WTC11 (cell line): ENCODE results near the gene NATD1. TPM values are rescaled to one million over a fixed set of nuclear protein-coding genes. Genes with fewer than 3 reads are reported as not detected.

Experiments used
- ATAC-seq: fragments of 200-7000 bp; cut with Tn5 transposase; 2 replicates; pipeline ENCODE4 v1.10.0; 2021; ENCODE audit warnings: mild to moderate bottlenecking, moderate library complexity
- CTCF ChIA-PET: fragments of 300-600 bp; sonication (Branson Sonifier 250); formaldehyde crosslinking; loops from one replicate; lab custom pipeline; 2021; ENCODE audit warnings: antibody characterized with exemption; lab: Charles Lee
- POLR2A ChIA-PET: fragments of 350-600 bp; sonication (Branson Sonifier 250); formaldehyde crosslinking; loops from one replicate; lab custom pipeline; 2021; ENCODE audit warnings: antibody characterized with exemption; lab: Charles Lee
- DNase-seq: peaks from one replicate; pipeline ENCODE4 v3.0.0; 2021; ENCODE audit warnings: low spot score
- H3K27ac Mint-ChIP-seq: 2 replicates; pipeline ENCODE4 v1.8.0; 2021; ENCODE audit warnings: mixed read lengths
- H3K27me3 Mint-ChIP-seq: 2 replicates; pipeline ENCODE4 v1.8.0; 2021; ENCODE audit warnings: low read depth, mild to moderate bottlenecking, moderate library complexity, mixed read lengths
- H3K36me3 Mint-ChIP-seq: 2 replicates; pipeline ENCODE4 v1.8.0; 2021; ENCODE audit warnings: mixed read lengths
- H3K4me1 Mint-ChIP-seq: 2 replicates; pipeline ENCODE4 v1.8.0; 2022; ENCODE audit warnings: mixed read lengths
- H3K4me3 Mint-ChIP-seq: 2 replicates; pipeline ENCODE4 v1.8.0; 2021; ENCODE audit warnings: mild to moderate bottlenecking, moderate library complexity, mixed read lengths
- H3K9me3 Mint-ChIP-seq: 2 replicates; pipeline ENCODE4 v1.8.0; 2021; ENCODE audit warnings: mixed read lengths
- AFF4 ChIP-seq: sonication (generic); formaldehyde crosslinking; IDR thresholded peaks from 2 replicates; pipeline ENCODE4 v1.8.1; 2023; ENCODE audit warnings: mild to moderate bottlenecking, missing genetic modification reagents, borderline replicate concordance
- ATF1 ChIP-seq: sonication (generic); formaldehyde crosslinking; IDR thresholded peaks from 2 replicates; pipeline ENCODE4 v1.8.1; 2023; ENCODE audit warnings: mild to moderate bottlenecking, moderate library complexity, missing genetic modification reagents
- FOXP1 ChIP-seq: sonication (generic); formaldehyde crosslinking; IDR thresholded peaks from 2 replicates; pipeline ENCODE4 v1.8.0; 2022; ENCODE audit warnings: missing genetic modification reagents, mild to moderate bottlenecking, moderate library complexity, borderline replicate concordance
- JAZF1 ChIP-seq: fragments of 250-450 bp; sonication (Bioruptor Pico); IDR thresholded peaks from 2 replicates; pipeline ENCODE4 v1.9.0; 2021; ENCODE audit warnings: moderate library complexity, mild to moderate bottlenecking, inconsistent platforms
- MAX ChIP-seq: sonication (generic); formaldehyde crosslinking; IDR thresholded peaks from 2 replicates; pipeline ENCODE4 v1.8.0; 2022; ENCODE audit warnings: mild to moderate bottlenecking, missing genetic modification reagents
- PRDM15 ChIP-seq: sonication (generic); formaldehyde crosslinking; IDR thresholded peaks from 2 replicates; pipeline ENCODE4 v1.8.0; 2022; ENCODE audit warnings: missing genetic modification reagents
- PRRX2 ChIP-seq: fragments of 250-450 bp; sonication (Bioruptor Pico); IDR thresholded peaks from 2 replicates; pipeline ENCODE4 v1.8.0; 2021; ENCODE audit warnings: mild to moderate bottlenecking
- SOX15 ChIP-seq: fragments of 250-450 bp; sonication (Bioruptor Pico); IDR thresholded peaks from 2 replicates; pipeline ENCODE4 v1.9.0; 2021; ENCODE audit warnings: mild to moderate bottlenecking
- SP1 ChIP-seq: sonication (generic); formaldehyde crosslinking; conservative IDR thresholded peaks from 2 replicates; pipeline ENCODE4 v1.8.1; 2022; ENCODE audit warnings: missing genetic modification reagents
- ZBTB43 ChIP-seq: sonication (generic); formaldehyde crosslinking; IDR thresholded peaks from 2 replicates; pipeline ENCODE4 v1.8.1; 2023; ENCODE audit warnings: mild to moderate bottlenecking, missing genetic modification reagents
- ZNF138 ChIP-seq: sonication (generic); formaldehyde crosslinking; conservative IDR thresholded peaks from 2 replicates; pipeline ENCODE4 v1.8.1; 2022; ENCODE audit warnings: mild to moderate bottlenecking, moderate library complexity, missing genetic modification reagents
- ZNF396 ChIP-seq: fragments of 250-450 bp; sonication (Bioruptor Pico); IDR thresholded peaks from 2 replicates; pipeline ENCODE4 v1.8.0; 2021; ENCODE audit warnings: mild to moderate bottlenecking, moderate library complexity, borderline replicate concordance
- ZNF416 ChIP-seq: fragments of 250-450 bp; sonication (Bioruptor Pico); IDR thresholded peaks from 2 replicates; pipeline ENCODE4 v1.9.0; 2021; ENCODE audit warnings: mild to moderate bottlenecking, inconsistent platforms
- total RNA-seq: library from RNA; stranded (reverse); gene quantifications from 3 replicates; pipeline ENCODE4 v1.2.3, GENCODE V29; 2021

The NATD1 gene
- total RNA-seq, 1 experiment from 2014 or later = 10.1 TPM

- TF ChIP-seq MAX (CRISPR knock-in tag) (no peak), ZNF138 (CRISPR knock-in tag) (no peak), PRRX2 (CRISPR knock-in tag) (no peak), ZNF416 (no peak), SOX15 (no peak), FOXP1 (CRISPR knock-in tag) (no peak), PRDM15 (no peak), AFF4 (CRISPR knock-in tag) (no peak), JAZF1 (CRISPR knock-in tag) (no peak), ATF1 (CRISPR knock-in tag) (no peak), ZBTB43 (no peak), ZNF396 (CRISPR knock-in tag) (no peak), SP1 (CRISPR knock-in tag) (no peak)
- H3K4me3 Mint-ChIP-seq = no peak overlapping the region
- POLR2A ChIA-PET = no interaction called here
- no peaks in the 10 kb centered on the region for H3K27me3 Mint-ChIP-seq
- peaks cover 19% of the 10 kb centered on the region for H3K4me1 Mint-ChIP-seq
- DNase-seq (no peak), ATAC-seq (no peak)
- H3K27ac Mint-ChIP-seq = no peak overlapping the region
- H3K36me3 Mint-ChIP-seq = peaks cover 8% of the 10 kb centered on the region
- CTCF ChIA-PET = interaction anchor here (1.0 kb wide), 1 partner anchor 50 kb away, joined by 4 read pairs; no protein-coding TSS in a partner anchor
- H3K9me3 Mint-ChIP-seq = no peaks in the 10 kb centered on the region
Measured at GRCh38 chr17:21189361-21189760, 63.8 kb downstream of the NATD1 start.

Other genes starting within 250 kb of the NATD1 start
- 278 to 289 TPM (median 281 TPM) in 3 replicates for gene USP22, start 210.4 kb downstream of the NATD1 start, total RNA-seq
- gene DHRS7B, start 126.4 kb downstream of the NATD1 start, total RNA-seq = 13.5 to 16.6 TPM (median 15.6 TPM) in 3 replicates
- gene TMEM11, start 39.2 kb downstream of the NATD1 start, total RNA-seq = 32.9 to 37.0 TPM (median 33.9 TPM) in 3 replicates
- 33.7 to 39.7 TPM (median 35.3 TPM) in 3 replicates for gene MAP2K3, start 31.3 kb upstream of the NATD1 start, total RNA-seq
- gene KCNJ12, start 122.9 kb upstream of the NATD1 start, total RNA-seq = 2.2 to 2.3 TPM (median 2.3 TPM) in 3 replicates